T follicular helper cell (primary cell): Measurements from ENCODE around the gene NBR1.
"Not testable (repeated sequence)": the region's sequence is repeated elsewhere in the genome, so short reads cannot be mapped to it uniquely, and the experiment has no call there.

ENCODE experiments used
- DNase-seq: peaks from one replicate; pipeline ENCODE4 v3.0.0-alpha.2; 2020; ENCODE audit warnings: low read depth

Gene NBR1

DNA sequence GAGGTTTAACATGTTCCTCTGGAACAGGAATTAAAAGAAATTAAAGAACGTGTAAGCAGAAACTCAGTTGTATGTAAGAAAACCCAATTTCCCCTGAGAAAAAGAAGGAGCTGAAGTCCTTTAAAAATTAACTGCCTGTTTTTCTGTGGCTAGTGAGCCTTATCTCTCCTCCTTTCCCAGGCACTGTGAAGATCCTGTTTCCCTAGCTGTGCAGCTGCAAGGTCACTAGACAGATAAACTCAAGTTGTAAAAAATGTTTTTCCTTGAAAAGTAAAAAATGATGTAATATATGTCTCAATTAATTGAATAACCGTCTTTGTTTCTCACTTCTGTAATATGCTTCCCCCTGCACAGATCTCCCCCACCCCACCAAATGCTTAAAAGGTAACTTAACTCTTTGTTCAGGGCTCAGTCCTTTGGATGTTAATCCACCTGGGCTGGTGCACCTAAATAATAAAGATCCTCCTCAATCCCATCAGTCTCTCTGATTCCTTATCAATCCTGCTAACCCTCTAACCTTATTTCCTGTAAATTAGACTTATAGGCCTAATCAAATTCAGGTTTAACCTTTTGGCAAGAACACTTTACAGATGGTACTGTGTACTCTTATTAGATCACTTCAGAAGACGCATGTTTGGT lies 17.7 kb upstream of the NBR1 start:
- DNase-seq, result not testable (repeated sequence)

DNA sequence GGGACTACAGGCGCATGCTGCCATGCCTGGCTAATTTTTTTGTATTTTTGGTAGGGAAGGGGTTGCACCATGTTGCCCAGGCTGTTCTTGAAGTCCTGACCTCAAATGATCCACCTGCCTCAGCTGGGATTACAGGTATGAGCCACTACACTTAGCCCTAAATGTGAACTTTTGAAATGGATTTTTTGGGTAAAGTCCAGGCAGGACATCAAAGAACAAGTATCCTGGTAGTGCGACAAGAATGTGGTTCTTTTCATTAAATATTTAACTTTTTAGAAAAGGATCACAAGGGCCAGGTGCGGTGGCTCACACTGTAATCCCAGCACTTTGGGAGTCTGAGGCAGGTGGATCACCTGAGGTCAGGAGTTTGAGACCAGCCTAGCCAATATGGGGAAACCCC lies 15.3 kb upstream of the NBR1 start:
- DNase-seq, result no peak

DNA sequence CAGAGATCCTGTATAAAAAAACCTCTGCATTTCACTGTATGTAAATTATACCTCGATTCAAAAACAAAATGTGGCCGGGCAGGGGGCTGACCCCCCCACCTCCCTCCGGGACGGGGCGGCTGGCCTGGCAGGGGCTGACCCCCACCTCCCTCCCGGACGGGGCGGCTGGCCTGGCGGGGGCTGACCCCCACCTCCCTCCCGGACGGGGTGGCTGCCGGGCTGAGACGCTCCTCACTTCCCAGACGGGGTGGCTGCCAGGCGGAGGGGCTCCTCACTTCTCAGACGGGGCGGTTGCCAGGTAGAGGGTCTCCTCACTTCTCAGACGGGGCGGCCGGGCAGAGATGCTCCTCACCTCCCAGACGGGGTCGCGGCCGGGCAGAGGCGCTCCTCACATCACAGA lies 11.8 kb upstream of the NBR1 start:
- not testable (repeated sequence) for DNase-seq

DNA sequence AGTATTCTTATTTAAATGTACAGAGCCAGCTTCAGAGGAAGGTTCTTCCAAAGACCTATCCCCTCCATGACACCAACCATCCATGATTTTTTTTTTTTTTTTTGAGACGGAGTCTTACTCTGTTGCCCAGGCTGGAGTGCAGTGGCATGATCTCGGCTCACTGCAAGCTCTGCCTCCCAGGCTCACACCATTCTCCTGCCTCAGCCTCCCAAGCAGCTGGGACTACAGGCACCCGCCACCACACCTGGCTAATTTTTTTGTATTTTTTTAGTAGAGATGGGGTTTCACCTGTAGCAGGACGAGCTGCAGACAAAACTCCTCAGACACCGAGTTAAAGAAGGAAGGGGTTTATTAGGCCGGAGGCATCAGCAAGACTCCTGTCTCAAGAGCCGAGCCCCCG lies 11.1 kb upstream of the NBR1 start:
- DNase-seq, result not testable (repeated sequence)

DNA sequence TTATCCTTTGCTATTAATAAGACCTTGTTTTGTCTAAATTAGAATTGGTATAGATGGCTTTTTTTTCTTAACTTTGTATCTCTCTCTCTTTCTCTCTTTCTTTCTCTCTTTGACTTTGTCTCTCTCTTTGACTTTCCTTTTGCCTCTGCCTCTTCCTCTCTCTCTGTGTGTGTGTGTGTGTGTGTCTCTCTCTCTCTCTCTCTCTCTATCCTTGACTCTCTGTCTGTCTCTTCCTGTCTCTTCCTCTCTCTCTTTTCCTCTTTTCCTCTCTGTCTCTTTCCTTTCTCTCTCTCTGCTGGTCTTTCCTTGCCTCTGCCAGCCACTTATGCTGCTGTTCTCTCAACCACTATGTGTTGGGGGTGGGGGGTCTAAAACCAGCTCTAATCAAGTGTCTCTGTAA lies 5.0 kb upstream of the NBR1 start:
- DNase-seq, result not testable (repeated sequence)

DNA sequence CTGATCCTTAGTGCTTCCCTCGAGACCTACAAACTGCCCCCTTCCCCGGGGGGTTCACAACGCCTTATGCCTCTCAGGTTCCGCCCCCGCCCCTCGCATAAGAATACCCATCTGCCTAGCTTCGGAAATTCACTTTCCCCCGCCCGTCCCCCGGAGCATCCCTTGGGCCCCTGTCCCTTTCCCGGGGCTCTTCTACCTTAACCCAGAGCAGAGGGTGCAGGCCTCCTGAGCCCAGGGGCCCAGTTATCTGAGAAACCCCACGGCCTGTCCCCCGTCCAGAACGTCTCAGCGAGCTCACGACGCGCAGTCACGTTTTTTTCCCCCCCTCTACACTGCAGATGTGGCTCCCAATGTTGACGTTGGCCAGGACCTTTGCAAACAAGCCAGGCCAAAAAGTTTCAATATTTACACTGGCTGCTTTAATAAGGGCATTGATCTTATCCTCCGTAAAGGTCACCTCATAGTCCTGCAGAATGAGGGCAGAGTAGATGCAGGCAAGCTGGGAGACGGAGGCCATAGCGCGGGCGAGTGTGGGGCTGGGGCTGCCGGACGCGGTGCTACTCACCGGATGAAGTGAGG lies 1.4 kb upstream of the NBR1 start:
- no peak for DNase-seq

DNA sequence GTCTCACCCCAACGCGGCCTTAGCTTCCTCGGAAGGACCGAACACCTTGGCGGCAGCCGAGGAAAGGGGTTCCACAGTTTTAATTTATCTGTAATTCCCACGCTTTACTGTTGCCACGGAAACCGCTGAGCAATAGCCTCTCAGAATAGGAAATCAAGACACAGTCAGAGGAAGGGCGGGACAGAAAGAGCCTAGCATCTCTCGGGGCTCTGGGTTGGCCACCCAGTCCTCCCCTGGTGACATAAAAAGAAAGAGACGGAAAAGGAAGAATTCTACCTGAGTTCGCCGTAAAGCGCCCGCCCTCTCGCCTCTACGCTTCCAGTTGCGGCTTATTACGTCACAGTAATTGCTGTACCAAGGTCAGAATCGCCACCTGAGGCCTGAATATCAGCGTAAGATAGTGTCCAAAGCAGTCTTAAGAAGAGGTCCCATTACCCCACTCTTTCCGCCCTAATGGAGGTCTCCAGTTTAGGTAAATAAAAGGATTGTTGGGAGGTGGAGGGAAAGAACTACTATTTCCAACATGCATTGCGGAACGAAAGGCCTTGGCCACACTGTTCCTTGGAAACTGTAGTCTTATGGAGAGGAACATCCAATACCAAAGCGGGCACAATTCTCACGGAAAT lies 761 bp upstream of the NBR1 start:
- peak; percentile 83 for DNase-seq

DNA sequence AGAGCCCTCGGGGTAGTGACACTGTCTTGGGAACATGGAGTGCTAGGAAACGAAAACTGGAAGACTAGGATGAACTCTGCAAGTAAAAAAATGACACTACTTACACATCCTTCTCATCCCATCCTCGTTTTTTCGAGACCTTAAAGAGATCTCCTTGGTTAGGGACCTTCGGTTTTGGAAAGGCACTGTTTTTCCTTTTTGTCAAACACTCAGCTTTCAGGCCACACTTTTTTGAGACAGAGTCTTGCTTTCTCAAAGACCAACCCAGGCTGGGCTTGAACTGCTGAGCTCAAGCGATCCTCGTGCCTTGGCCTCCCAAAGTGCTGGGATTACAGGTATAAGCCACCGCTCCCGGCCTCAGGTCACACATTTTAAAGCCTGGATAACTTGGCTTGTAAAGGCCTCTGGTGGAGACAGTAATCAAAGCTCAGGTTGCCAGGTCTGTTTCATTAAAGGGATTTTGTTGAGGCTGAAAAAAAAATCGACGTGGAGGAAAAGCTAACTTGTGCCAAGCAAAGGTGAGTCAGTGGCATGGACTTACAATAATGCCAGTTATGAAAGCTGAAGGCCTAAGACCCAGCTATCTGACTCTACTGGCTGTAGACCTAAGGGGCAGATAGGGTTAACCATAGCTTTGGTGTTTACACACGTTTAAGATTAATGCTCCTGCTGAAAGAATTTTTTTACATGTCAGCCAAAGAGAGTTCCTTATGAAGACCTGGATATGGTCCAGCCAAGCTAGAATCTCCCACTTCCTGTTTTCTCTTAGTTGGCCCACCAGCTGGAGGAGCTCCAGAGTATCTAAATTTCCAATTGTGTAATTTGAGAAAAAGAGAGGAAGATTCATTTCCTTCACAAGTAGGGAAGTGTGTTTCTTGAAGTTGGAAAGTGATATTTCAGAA lies 823 bp downstream of the NBR1 start:
- no peak for DNase-seq

DNA sequence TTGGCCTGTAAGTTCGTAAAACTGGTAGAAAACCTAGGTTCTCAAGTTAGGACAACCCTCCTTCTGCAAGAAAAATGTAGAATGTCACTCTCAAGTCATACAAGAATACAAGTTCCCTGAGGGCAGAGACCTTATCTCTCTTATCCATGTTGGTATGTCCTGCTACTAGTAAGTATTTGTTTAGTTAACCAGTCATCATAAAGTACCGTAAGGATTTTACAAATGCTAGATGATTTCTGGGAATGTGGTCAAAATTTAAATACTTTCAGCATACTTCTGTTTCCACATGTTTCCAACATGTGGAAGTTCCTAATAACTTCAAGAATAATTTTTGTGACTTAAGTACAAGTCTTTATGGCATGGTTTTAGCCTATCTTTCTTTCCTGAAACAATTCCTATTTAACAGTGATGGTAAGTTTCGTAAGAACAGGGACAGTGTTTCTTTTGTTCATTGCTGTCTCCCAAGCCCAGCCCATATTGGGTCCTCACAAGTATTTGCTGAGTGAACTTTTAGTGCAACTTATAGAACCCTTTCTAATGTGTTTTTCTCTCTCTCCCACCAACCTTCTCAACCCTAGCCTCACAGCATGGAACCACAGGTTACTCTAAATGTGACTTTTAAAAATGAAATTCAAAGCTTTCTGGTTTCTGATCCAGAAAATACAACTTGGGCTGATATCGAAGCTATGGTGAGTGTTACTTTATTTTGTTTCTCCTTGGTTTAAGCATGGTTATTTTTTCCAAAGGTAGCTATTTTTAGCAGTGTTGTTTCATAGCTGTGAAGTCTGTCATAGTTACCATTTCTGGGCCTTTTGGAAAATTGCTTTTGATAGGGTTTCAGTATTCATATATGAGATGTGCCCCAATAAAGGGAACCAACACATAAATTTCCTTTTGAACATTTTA lies 4.5 kb downstream of the NBR1 start:
- no peak for DNase-seq

DNA sequence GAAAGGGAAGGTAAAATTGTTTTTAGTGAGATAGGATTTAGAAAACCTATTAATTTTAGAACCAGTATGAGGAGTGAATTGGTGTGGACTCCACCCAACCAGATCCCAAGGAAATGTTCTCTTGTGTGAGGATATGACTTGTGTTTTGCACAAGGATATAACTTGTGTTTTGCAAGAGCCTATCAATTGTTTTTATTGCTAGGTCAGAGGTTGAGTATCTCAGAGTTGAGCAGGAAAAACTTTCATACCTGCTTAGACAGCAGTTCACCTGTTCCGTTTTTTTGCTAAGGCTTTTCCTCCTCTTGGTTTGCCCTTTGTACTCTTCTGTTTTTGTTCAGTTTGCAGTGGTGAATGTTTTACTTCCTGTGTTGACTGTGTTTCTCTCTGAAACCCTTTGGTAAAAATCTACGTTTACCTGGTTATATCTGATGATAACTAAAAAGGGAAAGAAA lies 5.1 kb downstream of the NBR1 start:
- DNase-seq, result no peak

DNA sequence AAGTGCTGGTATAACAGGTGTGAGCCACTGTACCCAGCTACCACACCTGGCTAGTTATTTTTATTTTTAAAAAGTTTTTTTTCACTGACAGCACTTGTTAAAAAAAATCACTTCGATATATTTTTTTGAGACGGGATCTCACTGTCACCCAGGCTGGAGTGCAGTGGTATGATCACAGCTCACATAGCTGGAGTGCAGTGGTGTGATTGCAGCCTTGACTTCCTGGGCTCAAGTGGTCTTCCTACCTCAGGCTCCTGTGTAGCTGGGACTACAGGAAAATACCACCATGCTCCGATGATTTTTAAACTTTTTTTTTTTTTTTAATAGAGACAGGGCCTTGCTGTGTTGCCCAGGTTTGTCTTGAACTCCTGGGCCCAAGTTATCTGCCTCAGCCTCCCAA lies 12.9 kb downstream of the NBR1 start:
- no peak for DNase-seq

DNA sequence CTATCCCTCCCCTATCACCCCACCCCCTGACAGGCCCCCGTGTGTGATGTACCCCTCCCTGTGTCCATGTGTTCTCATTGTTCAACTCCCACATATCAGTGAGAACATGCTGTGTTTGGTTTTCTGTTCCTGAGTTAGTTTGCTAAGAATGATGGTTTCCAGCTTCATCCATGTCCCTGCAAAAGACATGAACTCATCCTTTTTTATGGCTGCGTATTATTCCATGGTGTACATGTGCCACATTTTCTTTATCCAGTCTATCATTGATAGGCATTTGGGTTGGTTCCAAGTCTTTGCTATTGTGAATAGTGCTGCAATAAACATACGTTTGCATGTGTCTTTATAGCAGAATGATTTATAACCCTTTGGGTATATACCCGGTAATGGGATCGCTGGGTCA lies 15.6 kb downstream of the NBR1 start:
- DNase-seq, result not testable (repeated sequence)

DNA sequence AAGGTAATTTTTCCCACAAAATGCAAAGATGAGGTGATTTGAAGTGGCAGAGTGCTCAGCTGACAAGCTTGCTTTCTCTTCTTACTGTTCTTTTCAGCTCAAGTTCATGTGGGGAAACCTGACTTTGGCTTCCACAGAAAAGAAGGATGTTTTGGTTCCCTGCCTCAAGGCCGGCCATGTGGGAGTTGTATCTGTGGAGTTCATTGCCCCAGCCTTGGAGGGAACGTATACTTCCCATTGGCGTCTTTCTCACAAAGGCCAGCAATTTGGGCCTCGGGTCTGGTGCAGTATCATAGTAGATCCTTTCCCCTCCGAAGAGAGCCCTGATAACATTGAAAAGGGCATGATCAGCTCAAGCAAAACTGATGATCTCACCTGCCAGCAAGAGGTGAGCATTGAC lies 22.2 kb downstream of the NBR1 start:
- no peak for DNase-seq

DNA sequence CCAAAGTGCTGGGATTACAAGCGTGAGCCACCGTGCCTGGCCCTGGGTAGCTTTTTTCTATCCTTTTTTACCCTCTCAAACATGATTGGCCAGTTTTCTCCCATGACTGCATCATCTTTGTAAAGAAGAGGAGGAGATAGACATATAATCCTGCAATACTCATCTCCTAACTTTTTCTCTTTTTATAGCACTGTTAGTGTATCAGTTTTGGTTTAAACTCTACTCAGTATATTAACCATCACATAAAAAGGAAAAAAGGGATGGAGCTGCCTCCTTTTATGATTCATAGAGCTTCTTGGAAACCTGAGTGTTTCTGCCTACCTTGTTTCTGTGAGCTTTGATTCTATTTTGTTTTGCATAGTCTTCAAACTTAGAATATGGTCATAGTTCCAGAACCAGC lies 28.6 kb downstream of the NBR1 start:
- no peak for DNase-seq

DNA sequence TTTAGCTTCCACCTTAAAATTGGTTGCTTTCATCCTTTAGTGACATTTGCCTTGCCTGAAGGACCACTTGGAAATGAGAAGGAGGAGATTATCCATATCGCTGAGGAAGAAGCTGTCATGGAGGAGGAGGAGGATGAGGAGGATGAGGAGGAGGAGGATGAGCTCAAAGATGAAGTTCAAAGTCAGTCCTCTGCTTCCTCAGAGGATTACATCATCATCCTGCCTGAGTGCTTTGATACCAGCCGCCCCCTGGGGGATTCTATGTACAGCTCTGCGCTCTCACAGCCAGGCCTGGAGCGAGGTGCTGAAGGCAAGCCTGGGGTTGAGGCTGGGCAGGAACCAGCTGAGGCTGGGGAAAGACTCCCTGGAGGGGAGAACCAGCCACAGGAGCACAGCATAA lies 29.1 kb downstream of the NBR1 start:
- no peak for DNase-seq

DNA sequence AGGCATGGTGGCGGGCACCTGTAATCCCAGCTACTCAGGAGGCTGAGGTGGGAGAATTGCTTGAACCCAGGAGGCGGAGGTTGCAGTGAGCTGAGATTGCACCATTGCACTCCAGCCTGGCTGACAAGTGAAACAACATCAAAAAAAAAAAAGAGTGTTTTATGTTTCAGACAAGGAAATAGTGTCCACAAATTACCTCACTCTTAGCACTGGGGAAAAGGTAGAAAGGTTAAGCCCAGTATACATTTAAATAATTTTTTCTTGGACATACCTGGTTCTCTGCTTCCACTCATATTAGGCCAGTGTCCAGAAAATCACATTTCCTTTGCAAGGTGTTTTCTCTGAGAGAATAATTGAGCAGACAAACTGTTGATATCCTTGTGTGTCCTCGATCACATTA lies 32.0 kb downstream of the NBR1 start:
- not testable (repeated sequence) for DNase-seq

DNA sequence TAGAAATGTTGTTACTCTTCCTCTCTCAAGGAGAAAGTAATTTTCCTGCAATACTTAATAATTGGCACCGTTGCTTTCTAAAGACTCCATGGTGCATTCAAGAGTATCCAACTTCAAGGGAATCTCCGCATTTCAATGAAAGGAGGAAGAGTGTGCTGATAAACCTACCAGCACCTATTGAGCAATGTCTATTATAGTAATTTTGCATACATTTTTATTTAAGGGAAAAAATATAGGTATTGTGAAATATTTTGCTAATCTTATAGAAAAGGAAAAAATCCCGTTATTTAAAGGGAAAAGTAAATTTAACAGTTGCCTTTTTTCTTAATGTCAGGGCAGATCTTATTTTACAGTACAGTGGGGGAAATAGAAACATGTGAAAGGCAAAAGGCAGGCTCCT lies 39.6 kb downstream of the NBR1 start:
- DNase-seq, result no peak

DNA sequence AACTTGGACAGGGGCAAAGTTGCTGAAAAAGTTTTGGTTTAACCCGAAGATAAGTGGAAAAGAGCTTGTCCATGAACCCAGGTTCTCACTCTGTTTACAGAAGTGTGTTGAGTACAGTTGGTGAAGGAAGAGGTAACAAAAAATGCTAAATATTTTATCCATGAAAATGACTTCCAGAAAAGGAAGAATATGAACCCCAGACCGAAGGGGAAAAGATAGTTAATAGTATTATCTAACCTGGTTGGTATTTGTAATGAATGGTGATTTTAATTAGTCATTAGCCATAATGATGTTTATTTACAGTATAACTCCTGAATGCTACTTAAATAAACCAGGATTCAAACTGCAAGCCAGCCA lies 40.1 kb downstream of the NBR1 start:
- DNase-seq, result no peak

DNA sequence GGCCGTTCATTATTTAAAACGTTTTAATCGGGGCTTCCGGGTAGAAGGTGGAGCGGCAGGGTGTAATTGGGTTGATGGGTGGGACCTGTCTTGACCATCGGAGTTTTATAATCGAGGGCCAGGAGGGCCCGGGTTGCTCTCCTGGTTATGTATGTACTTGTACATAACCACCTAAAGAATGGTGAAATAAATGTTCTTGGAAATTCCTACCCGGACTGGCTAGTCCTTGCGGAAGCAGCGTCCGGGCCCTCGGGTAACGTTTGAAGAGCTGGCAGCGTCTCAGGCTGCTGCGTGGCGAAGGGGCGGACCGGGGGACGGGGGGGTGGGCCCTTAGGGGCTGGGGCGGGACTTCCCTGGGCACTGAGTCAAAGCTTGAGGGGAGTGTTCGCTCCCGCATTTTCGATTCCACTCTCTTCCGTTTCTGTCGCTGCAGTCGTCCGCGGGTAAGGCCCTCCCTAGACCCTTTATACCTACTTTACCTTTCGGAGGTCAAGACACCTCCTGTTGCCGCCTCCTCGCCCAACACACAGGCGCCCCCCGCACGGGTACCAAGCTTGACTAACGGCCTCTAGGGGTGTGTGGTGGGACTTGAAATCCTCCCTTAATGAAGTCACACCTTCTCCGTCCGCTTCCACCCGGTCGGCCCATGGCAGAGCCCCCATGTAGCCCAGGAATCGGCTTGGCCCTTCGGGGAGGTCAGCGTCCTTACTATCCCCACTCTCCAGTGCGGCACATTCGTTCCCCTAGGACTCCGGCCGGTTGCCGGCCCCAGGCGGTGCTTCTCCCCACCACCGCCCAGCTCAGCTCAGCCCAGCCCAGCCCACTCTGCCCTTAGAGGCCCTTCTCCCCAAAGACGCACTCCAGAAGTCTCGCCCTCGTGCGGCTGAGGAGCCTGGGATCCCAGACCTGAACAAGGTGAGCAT lies 40.7 kb downstream of the NBR1 start, which contains the start of gene TMEM106A:
TSS of gene TMEM106A (plus strand) at position 396 of the 923 bp plus-strand sequence. CDS start 1,167 bp downstream, outside the sequence.
- peak; percentile 57 for DNase-seq
